GM11168 (cell line): ENCODE measurements around the gene ARHGEF40.

Source experiments
- in situ Hi-C: fragments of 300-500 bp; cut with MboI; formaldehyde crosslinking; loops from one replicate; pipeline ENCODE4 v1.12.0; 2022; ENCODE audit warnings: low sequenced_read_pairs; ENCODE audit not compliant: unreplicated experiment

The ARHGEF40 gene

DNA sequence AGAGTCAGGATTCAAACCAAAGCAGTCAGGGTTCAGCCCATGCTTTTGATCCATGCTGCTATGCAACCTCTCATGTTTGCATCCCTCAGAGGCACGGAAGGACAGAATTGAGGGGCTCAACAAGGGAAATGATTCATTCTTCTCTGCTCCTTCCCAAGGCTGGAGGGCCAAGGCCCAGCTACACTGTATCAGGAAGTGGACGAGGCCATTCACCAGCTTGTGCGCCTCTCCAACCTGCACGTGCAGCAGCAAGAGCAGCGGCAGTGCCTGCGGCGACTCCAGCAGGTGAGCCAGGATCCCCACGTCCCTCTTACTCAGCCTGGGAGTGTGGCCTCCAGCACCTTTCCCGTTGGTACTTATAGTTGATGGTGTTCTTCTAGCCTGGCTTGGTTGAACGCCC, 8.6 kb downstream of the ARHGEF40 start:
- in situ Hi-C loops, result no loop called here

DNA sequence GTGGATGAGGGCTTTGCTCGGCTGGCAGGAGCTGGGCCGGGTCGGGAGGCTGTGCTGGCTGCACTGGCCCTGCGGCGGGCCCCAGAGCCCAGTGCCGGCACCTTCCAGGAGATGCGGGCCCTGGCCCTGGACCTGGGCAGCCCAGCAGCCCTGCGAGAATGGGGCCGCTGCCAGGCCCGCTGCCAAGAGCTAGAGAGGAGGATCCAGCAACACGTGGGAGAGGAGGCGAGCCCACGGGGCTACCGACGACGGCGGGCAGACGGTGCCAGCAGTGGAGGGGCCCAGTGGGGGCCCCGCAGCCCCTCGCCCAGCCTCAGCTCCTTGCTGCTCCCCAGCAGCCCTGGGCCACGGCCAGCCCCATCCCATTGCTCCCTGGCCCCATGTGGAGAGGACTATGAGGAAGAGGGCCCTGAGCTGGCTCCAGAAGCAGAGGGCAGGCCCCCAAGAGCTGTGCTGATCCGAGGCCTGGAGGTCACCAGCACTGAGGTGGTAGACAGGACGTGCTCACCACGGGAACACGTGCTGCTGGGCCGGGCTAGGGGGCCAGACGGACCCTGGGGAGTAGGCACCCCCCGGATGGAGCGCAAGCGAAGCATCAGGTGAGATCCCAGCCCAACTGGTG, 11.5 kb downstream of the ARHGEF40 start:
- in situ Hi-C loops, result no loop called here

DNA sequence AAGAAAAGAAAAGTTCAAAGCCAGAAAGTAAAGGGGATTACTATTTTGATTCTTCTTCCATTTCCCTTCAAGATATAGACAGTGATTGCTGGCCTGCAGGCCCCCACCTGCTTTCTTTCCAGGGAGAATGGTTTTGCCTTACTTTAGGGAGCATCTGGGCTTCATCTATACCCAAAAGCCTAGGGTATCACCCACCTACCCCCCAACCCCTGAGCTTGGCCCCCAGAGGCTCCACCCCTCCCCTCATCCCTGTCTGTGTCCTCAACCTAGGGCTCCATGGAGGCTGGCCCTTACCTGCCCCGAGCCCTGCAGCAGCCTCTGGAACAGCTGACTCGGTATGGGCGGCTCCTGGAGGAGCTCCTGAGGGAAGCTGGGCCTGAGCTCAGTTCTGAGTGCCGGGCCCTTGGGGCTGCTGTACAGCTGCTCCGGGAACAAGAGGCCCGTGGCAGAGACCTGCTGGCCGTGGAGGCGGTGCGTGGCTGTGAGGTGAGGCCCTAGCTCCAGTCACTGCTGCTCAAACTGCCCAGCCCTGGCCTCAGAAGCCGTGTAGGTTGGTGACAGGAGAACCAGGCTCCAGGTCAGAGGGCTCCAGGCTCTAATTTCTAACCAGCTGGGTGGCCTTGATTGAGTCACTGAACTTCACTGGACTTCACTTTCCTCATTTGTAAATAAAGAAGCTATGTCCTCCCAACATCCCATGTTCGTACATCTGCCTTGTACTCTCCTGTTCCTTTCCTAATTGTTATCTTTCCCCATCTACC, 13.6 kb downstream of the ARHGEF40 start:
- in situ Hi-C loops, result no loop called here

DNA sequence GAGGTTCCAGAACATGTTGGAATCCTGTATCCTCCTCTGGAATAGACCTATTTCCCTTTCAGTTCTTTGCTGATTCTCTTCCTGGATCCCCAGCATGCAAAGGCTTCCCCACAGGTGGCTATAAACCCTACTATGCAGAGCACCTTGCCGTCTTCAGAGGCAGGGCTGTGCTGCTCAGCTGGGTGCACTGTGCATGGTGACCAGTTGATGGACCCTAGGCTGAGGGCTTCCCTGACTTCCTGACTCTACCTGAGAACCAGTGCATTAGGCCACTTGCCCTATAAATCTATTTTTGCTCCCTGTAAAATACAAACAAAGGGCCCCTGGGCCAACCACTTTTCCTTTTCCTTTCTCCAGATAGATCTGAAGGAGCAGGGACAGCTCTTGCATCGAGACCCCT, 14.3 kb downstream of the ARHGEF40 start:
- in situ Hi-C loops, result no loop called here

DNA sequence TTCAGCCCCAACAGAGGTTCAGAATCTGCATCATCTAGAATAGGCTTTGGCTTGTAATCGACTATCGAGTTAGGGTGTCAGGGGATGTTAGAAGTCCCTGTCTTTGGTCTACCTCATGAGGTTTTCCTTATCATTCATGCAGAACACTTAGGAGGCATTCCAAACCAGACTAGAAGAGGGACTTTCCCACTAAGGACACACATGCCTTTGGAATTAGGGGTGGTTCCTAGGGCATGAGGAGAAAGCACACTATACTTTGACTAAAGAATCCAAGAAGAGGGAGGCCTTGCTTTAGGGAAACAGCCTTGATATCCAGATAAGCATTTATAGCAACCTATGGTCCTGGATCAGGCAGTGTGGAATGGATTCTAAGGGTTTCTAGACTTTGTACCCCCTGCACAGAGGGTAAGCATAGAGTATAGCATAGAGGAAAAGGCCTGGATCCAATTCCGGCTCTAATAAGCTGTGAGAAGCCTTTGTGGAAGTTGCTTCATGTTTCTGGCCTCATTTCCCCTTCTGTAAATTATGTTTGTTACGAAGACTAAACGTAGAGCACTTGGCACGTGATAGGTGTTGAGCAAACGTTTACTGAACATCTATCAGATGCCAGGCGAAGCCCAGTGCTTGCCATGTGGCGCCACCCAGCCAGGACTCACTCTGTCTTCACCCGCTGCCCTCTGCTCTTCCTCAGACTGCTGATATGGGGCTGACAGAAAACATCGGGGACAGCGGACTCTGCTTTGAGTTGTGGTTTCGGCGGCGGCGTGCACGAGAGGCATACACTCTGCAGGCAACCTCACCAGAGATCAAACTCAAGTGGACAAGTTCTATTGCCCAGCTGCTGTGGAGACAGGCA, 15.1 kb downstream of the ARHGEF40 start:
- in situ Hi-C loops, result no loop called here

DNA sequence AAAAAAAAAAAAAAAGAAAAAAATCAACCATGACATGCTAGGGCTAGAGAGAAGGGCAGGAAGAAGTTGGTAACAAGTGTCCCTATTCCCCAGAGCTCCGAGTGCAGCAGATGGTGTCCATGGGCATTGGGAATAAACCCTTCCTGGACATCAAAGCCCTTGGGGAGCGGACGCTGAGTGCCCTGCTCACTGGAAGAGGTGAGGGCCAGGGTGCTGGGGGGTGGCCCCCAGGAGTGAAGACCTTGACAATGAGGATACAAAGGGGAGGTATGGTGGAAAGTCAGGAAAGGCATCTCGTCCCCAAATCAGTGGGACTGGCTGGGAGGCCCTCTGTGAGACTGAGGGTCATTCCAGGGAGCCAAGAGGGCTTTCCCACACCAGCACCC, 16.8 kb downstream of the ARHGEF40 start:
- in situ Hi-C loops, result no loop called here

DNA sequence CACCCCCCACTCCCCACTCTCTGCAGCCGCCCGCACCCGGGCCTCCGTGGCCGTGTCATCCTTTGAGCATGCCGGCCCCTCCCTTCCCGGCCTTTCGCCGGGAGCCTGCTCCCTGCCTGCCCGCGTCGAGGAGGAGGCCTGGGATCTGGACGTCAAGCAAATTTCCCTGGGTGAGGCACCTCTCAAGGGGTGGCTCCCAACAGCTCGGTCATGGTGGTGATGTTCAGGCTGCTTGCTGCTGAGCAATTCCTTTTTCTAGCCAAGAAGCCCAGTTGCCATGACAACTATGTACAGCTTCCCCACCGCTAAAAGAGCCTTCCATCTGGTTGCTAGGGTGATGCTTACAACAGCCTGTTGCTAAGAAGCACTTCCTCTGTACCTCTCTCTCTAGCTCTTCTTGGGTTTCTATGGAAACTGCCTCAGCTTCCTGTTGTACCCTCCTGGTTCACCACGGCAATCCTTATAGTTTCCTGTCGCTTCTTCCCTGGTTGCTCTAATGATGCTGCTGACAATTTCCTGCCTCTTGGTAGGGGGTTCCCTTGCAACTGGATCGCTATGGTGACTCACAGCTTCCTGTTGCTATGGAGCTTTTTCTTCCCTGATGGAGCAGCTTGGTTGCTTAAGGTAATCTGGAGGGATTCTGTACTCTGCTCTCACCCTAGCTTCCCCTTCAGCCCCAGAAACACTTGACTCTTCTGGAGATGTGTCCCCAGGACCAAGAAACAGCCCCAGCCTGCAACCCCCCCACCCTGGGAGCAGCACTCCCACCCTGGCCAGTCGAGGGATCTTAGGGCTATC, 17.4 kb downstream of the ARHGEF40 start:
- in situ Hi-C loops, result no loop called here

DNA sequence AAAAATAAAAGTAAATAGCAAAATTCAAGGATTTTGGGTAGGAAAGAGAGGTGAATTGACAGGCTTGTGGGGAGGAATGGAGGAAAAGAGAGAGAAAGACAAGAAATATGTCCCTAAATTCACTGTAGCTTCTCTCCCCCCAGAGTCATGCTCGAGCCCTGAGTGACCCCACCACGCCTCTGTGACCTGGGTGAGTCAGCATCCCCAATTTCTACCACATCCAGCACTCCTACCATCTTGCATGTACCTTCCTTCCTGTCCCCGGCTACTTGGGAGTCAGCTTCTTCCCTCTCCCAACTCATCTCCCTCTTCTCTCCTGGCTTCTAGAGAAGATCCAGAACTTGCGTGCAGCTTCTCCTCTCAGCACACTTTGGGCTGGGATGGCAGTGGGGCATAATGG, 18.6 kb downstream of the ARHGEF40 start:
- in situ Hi-C loops, result no loop called here

DNA sequence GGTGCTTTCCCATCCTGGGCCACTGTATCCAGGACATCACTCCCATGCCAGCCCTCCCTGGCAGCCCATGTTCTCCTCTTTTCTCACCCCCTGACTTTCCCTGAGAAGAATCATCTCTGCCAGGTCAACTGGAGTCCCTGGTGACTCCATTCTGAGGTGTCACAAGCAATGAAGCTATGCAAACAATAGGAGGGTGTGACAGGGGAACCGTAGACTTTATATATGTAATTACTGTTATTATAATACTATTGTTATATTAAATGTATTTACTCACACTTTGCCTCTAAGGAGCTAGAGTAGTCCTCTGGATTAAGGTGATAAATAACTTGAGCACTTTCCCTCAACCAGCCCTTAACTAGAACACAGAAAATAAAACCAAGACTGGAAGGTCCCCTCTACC, 19.2 kb downstream of the ARHGEF40 start:
- in situ Hi-C loops, result no loop called here

DNA sequence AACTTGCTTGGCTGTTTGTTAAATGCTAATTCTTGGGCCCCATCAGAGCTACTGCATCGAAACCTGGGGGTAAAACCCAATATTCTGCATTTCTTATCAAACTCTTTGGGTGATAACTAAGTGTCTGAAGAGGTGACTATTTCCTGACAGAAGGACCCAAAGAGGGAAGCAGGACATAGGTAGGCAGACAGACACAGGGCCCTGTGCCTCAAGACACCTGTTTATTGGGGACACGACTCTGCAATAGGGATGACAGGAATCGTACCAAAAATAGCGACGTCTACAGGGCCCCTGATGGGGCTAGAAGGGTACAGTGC, 19.7 kb downstream of the ARHGEF40 start:
- in situ Hi-C loops, result loop anchor here (10.0 kb wide), 1 partner anchor 75 kb away; no protein-coding TSS in a partner anchor

DNA sequence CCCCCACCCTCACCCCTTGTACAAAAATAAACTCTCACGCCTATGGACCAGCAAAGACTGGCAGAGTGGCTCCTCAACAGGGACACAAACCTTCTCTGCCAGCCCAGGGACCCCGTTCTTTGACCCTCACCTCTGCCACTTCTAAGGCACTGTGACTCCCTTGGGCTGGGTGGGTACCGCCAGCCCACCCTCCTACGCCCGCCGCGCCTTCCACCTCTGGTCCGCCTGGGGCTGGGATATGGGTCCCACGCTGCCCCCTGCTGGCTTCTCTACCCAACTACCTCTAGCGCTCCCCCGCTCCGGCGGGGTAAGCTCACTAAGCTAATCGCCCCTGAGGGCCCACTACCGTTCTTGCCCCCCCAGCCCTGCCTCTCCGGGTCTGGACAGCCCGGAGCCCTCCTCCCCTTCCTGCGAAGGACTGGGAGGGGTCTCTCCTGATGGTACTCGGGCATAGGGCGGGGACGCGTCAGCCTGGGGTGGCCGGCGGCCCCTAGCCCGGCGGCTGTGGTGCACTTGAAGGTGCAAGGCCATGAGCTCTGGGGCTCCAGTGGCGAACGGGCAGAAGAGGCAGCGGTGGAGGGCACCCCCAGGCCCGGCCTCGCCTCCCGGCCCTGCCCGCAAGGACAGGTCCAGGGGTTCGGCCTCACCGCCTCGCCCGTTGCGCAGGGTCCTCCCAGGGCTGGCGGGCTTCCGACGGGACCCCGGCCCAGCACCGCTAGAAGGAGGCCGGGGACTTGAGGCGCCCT, 20.3 kb downstream of the ARHGEF40 start:
- in situ Hi-C loops, result loop anchor here (10.0 kb wide), 1 partner anchor 76 kb away; no protein-coding TSS in a partner anchor

DNA sequence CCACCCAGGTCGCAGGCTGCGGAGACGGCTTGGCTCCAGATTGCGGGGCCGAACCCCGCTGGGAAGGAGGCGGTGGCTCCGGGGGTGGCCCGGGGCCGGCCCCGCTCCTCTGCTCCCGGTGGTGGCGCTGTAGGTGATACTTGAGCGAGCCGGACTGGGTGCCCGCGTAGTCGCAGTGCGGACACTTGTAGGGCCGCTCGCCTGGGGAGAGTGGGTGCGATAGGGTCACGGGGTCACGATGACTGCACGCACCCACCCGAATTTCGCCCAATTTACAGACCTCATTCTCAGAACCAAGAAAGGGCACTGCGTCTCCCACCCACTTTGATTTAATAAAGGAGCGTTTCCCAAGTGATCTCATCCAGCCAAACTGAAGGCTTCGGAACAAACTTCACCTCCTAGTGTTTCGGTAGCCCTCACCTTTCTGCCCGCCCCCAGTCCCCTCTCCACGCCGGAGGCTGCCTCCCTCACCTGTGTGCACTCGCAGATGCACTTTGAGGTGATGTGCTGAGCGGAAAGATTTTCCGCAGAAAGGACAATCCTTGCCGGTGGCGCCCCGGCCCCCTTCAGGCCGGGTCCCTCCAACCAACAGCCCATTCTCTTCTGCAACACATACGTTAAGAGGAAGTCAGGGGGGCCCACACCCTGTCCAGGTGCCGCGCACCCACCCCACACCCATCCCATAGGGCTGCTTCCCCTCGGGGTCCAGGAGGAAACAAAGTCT, 21.0 kb downstream of the ARHGEF40 start:
- in situ Hi-C loops, result loop anchor here (10.0 kb wide), 1 partner anchor 76 kb away; no protein-coding TSS in a partner anchor

DNA sequence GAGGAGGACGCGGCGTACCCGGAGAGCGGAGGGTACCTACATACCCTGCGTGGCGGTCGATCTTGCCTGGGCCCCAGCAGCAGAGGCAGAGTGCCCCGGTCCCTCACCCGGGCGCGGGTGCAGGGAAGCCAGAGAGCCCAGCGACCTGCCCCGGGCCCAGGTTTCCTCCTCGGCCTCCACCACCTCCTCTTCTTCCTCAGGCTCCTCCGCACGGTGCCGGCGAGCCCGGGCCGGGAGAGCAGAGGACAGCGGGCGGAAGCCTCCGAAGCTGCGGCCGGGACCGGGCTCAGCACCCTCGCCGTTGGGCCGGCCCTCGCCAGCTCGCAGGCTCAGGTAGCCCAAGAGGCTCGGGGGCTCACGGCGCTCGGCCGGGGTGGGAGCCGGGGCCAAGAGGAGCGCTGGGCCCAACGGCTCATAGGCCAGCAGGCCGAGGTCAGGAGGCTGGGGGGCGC, 21.7 kb downstream of the ARHGEF40 start:
- in situ Hi-C loops, result loop anchor here (10.0 kb wide), 1 partner anchor 77 kb away; no protein-coding TSS in a partner anchor

DNA sequence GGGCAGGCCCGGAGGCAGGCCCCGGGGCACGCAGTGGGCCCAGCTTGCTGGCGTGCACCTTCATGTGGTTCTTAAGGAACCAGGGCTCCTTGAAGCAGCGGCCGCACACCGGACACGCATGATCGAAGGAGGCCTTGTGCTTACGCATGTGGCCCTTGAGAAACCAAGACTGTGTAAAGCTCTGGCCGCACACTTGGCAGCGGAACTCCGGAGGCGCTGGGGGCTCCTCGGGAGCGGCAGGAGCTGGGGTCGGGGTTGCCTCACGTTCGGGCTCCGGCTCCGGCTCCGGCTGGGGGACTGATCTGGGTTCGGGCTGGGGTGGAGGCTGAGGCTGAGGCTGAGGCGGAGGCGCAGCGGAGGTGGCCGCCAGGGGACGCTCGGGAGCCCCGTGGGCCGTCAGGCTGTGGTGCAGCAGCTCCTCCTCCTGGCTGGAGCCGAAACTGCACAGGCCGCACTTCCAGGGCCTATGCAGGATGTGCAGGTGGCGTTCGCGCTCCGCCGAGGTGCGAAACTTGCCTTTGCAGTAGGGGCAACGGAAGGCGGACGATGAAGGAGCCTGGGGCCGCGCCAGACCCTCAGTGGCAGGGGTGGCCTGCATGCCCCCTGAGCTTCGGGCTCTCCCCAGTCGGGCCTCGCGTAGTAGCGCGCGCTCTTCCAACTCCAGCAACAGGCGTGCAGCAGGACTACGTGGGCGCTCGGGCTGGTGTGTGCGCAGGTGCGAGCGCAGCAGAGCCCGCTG, 22.3 kb downstream of the ARHGEF40 start:
- in situ Hi-C loops, result loop anchor here (10.0 kb wide), 1 partner anchor 78 kb away; no protein-coding TSS in a partner anchor

DNA sequence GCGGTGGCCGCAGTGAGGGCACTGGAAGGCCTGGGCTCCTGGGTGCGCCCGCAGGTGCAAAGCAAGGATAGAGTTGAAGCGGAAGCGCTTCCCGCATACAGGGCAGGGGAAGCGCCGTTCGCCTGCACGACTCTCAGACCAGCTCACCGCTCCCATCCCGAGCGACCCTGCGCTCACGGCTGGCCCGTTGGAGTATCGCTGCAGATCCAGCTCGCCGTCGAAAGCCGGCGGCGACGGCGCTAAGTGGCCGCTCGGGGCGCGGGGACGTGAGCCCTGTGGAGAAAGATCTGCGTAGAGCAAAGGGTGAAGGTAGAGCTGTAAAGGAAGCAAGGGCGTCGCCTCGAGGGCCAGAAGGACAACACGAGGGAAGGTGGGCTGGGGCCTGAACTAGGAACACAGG, 22.9 kb downstream of the ARHGEF40 start:
- in situ Hi-C loops, result loop anchor here (10.0 kb wide), 1 partner anchor 78 kb away; no protein-coding TSS in a partner anchor

DNA sequence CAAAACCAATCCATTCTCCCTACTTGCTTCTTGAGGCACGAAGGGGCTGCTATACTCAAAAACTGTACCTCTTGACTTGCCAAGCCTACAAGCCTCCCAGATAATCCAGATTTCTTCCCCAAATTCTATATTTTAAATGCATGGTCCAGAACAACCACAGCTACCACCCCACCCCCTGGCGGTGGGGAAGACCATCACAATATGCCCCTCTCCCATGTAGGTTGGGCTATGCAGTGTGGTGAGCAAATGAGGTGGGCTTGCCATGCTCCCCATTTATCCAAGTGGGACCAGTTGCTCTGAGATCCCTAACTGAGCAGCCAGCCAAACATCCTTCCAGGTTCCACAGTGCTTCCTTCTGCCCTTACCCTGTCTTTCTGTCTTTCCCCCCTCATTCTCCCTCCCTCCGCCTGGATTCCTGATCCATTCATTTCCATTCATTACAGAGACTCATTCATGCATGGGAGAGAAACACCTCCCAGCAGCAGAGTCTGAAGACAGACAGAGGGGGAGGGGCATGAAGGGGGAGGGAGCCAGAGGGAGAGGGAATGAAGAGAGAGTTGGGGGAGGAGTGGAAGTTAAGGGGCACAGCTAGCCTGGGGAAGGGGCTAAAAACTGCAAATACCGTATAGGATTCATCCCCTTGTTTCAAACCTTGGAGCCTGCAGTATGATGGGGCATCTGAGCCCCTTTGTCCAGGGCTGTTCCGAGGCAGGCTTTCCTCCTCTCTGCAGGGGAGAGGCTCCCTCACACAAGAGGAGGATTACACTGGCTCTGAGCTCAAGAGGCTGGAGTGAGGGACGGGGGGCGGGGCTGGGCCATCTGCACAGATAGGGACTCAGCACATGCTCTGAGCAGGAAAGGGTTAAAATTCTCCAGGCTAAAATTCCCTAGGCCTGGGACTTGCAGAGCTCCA, 23.9 kb downstream of the ARHGEF40 start:
- in situ Hi-C loops, result loop anchor here (10.0 kb wide), 1 partner anchor 79 kb away; no protein-coding TSS in a partner anchor
